Thoracic aorta (tissue), 2 donors: ENCODE measurements around the gene FOXF2. TPM values are rescaled to one million over a fixed set of nuclear protein-coding genes. Genes with fewer than 3 reads are reported as not detected.

ENCODE experiments used
- ATAC-seq: fragments of 150-250 bp; one replicate; pipeline ENCODE4 v1.8.0; 2017; ENCODE audit warnings: low read depth; ENCODE audit not compliant: insufficient number of reproducible peaks, low FRiP score
- DNase-seq: peaks from one replicate; pipeline ENCODE4 v3.0.0-alpha.2; 2020; ENCODE audit warnings: low spot score
- H3K27ac ChIP-seq, 2 donors: fragments of 200-600 bp; sonication (generic); 1 replicate in 1 of 2; 2 replicates in 1 of 2; pipeline ENCODE4 v1.5.1; 2016; ENCODE audit warnings: mild to moderate bottlenecking in 2 of 2, moderate library complexity in 2 of 2
- H3K27me3 ChIP-seq: fragments of 200-600 bp; sonication (generic); replicated peaks from 2 replicates; pipeline ENCODE4 v1.6.0; 2016; ENCODE audit warnings: mild to moderate bottlenecking; ENCODE audit not compliant: insufficient read depth
- H3K36me3 ChIP-seq: fragments of 200-600 bp; sonication (generic); one replicate; pipeline ENCODE4 v1.5.1; 2016
- H3K4me1 ChIP-seq, 2 donors: fragments of 200-600 bp; sonication (generic); 1 replicate in 1 of 2; 2 replicates in 1 of 2; pipeline versions ENCODE4 v1.5.1 to v1.6.0; 2016; ENCODE audit warnings: low read depth in 2 of 2, mild to moderate bottlenecking in 1 of 2; ENCODE audit not compliant: control insufficient read depth in 1 of 2
- H3K4me3 ChIP-seq: fragments of 200-600 bp; sonication (generic); 2 replicates; pipeline ENCODE4 v1.5.1; 2016; ENCODE audit warnings: mild to moderate bottlenecking
- H3K9me3 ChIP-seq: fragments of 200-600 bp; sonication (generic); 2 replicates; pipeline ENCODE4 v1.5.1; 2016
- CTCF ChIP-seq: fragments of 200-600 bp; sonication (generic); IDR thresholded peaks from one replicate; pipeline ENCODE4 v1.5.1; 2019; ENCODE audit warnings: antibody characterized with exemption
- total RNA-seq, 2 donors: library from RNA; depleted of rRNA; stranded (reverse); fragments of >200 nt; gene quantifications; one replicate each; pipeline versions ENCODE4 v1.1.0 to v1.2.3, GENCODE V29; 2016

The FOXF2 gene
- total RNA-seq, 2 donors from 2014 or later = 0.41 TPM; not detected in 1

GRCh38 chr6:1385129-1386037, 4.0 kb upstream of the FOXF2 start:
- Histone ChIP-seq H3K4me3 (no peak overlapping the region), H3K4me1 (peaks cover 13 to 40% of the 10 kb centered on the region in 2 donors), H3K36me3 (no peaks in the 10 kb centered on the region), H3K27me3 (peaks cover 29% of the 10 kb centered on the region), H3K9me3 (no peaks in the 10 kb centered on the region), H3K27ac (no peak overlapping the region)
- ATAC-seq (no peak), DNase-seq (no peak)
- TF ChIP-seq CTCF = no peak

- Histone ChIP-seq H3K4me1 (peaks cover 19 to 48% of the 10 kb centered on the region in 2 donors), H3K27me3 (peaks cover 27% of the 10 kb centered on the region), H3K9me3 (no peaks in the 10 kb centered on the region), H3K36me3 (no peaks in the 10 kb centered on the region), H3K4me3 (no peak overlapping the region), H3K27ac (no peak overlapping the region)
- ATAC-seq (no peak), DNase-seq (no peak)
- TF ChIP-seq CTCF = no peak
Measured at GRCh38 chr6:1386038-1386709, 3.2 kb upstream of the FOXF2 start.

- no peak overlapping the region for H3K4me3 ChIP-seq
- H3K36me3 ChIP-seq = no peaks in the 10 kb centered on the region
- no peaks in the 10 kb centered on the region for H3K9me3 ChIP-seq
- TF ChIP-seq CTCF = no peak
- H3K27me3 ChIP-seq = peaks cover 22% of the 10 kb centered on the region
- ATAC-seq (no peak), DNase-seq (no peak)
- H3K27ac ChIP-seq = no peak overlapping the region
- H3K4me1 ChIP-seq = peaks cover 14 to 39% of the 10 kb centered on the region in 2 donors
Measured at GRCh38 chr6:1387538-1387875, 1.9 kb upstream of the FOXF2 start.

- peaks cover 22% of the 10 kb centered on the region for H3K27me3 ChIP-seq
- TF ChIP-seq CTCF = no peak
- ATAC-seq = no peak
Measured at GRCh38 chr6:1387876-1388629, 1.3 kb upstream of the FOXF2 start.

More at GRCh38 chr6:1387876-1388629, 1.3 kb upstream of the FOXF2 start:
- Histone ChIP-seq H3K4me3 (no peak overlapping the region), H3K9me3 (no peaks in the 10 kb centered on the region), H3K27ac (no peak overlapping the region), H3K4me1 (peaks cover 14 to 39% of the 10 kb centered on the region in 2 donors), H3K36me3 (no peaks in the 10 kb centered on the region)
- no peak for DNase-seq
